Dermis microvascular lymphatic vessel endothelial cell (primary cell): ENCODE data around the gene CACNB2. TPM values are rescaled to one million over a fixed set of nuclear protein-coding genes. Genes with fewer than 3 reads are reported as not detected.
"Not testable (repeated sequence)": the region's sequence is repeated elsewhere in the genome, so short reads cannot be mapped to it uniquely, and the experiment has no call there.

Experiments
- DNase-seq, 2 donors: peaks; one replicate each; pipeline versions ENCODE4 v3.0.0 to v3.0.0-alpha.2; 2010; ENCODE audit warnings: low read depth in 2 of 2
- total RNA-seq: library from RNA; depleted of rRNA; stranded (reverse); fragments of >200 nt; gene quantifications from 2 replicates; pipeline ENCODE4 v1.2.1, GENCODE V29; 2014

The CACNB2 gene
- total RNA-seq, 1 donor from 2014 or later, result under 0.01 TPM

DNA sequence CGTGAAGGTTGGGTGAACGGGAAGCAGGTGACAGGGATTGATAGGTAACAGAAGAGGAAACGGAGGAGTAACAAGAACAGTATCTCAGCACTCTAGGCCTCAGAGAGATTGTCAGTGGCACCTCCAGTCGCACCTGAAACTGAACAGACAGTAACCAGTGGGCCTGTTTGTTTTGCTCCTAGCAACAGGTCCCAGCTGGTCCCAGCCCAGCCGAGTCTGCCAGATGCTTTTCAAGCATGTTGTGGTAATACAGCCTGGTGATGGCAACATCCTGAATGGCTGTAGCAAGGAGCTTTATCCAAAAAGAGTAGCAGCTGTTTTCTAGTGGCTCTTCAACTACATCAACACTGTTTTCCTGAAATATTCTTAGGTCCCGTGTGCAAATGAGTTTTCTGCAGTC, 4.7 kb downstream of the CACNB2 start:
- no peak for DNase-seq

DNA sequence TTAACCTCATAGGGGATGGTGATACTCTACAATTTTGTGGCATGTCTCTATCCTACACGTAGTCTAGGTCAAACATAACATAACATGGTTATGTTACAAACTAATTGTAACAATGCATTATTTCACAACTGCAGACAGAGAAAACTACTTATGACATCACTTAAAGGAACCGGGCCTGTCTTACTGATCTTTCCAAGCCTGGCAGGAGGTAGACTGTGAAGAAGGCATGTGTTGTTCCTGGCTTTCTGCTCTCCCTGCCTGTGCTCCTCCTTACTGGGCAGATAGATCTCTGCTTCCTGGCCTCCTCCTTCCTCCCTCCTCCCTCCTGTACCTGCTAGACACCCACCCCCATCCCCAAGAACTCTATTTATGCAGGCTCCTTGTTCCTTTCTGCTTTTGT, 5.4 kb downstream of the CACNB2 start:
- DNase-seq, result no peak

DNA sequence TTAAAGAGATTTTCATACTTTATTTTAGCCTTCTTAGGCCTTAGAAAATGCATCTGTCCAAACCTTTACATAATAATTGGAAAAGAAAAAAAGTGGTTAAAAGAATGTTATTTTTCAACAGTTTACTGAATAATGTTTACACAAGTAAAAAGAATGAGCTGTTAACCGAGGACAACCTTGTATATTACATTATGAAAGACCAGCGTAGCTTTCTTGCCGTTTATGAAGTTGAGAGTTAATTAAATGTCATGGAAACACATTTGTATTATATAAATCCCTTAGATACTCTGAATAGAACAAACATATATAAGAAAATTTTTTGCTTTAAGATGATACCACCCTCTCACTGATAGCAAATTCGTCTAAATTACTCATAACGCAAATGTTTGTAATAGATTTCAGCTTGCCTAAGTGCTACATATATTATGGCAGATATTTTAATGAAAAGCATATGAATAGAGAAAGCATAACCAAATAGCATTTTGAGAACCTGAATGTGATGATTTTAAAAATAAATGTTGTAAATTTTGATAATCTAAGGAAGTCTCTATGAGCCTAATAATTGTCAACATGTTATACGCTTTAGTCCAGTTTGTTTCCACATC, 9.1 kb downstream of the CACNB2 start:
- no peak for DNase-seq

- DNase-seq, result no peak
Observed at GRCh38 chr10:18151356-18151890, 11.2 kb downstream of the CACNB2 start.

- DNase-seq, result not testable (repeated sequence)
Observed at GRCh38 chr10:18153381-18153780, 13.2 kb downstream of the CACNB2 start.

DNA sequence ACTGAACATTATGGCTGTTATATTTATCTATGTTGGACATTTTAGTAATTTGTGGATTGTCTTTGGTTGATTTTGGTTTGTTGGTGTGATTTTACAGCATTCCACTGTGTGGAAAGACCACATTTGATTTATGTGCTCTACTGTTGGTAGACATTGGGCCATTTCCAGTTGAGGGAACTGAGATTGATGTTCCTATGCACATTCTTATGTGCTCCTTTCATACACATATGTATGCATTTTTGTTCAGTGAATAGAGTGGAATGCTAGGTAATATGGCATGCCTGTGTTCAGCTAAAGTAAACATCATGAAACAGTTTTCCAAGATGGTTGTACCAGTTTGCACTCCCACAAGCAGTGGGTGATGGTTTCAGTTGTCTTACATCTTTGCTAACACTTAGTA, 15.1 kb downstream of the CACNB2 start:
- no peak for DNase-seq

DNA sequence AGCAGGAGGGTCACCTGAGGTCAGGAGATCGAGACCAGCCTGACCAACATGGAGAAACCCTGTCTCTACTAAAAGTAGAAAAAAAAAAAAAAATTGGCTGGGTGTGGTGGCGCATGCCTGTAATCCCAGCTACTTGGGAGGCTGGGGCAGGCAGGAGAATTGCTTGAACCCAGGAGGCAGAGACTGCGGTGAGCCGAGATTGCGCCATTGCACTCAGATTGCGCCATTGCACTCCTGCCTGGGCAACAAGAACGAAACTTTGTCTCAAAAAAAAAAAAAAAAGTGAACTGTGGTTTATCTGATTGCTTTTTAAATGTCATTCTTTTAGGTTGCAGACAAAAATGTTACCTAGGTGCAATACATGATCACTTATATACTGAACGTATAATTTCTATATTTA, 16.6 kb downstream of the CACNB2 start:
- DNase-seq, result not testable (repeated sequence)

GRCh38 chr10:18157881-18158280, 17.7 kb downstream of the CACNB2 start:
- DNase-seq, result no peak

DNA sequence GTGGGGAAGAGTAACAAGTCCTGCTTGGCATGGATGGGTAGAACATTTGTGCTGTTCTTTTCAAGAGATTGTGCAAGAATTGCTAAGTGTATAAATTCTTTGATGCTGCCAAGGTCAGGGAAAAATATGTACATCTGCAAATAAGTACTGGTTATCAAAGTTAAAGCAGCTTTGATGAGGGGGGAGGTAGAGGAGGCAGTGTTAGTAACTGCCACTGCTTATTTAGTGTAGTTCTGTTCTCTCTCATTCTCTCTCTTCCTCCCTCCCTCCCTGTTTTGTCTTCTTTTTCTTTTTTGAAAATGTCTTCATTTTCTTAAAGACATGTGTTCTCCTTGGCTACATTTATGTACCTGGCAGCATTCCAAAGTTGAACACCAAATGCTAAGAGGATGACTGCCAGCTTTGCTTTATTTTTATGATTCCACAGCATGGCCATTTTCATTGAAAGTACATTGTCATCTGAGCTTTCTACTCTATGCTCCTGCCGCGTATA, 18.6 kb downstream of the CACNB2 start:
- no peak for DNase-seq

- no peak for DNase-seq
Observed at GRCh38 chr10:18159557-18159956, 19.3 kb downstream of the CACNB2 start.

DNA sequence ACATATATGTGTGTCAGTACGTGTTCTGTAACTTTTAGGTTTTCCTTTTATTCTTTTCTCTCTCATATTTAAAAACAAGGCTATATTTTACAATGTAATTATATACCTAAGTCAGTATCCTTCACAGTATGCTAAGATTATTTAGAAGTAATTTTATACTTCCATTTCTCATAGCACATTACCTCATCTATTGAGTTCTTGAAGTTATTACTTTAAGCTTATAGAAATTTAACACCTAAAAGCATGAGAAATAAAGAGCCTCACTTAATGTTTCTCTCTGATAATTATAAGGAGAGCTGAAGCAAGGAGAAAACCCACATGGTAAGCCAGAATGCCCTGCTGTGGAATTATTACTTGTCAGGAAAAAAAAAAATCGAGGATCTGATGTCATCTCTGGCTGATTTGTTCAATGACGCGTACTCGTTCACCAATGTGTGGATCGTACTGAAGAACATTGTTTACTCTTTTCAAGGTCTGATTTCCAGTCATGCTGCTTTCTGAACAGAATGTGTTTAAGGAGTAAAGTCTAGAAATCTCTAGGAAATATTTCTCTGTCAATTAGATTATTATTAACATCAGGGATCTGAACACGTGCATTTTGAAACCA, 21.9 kb downstream of the CACNB2 start:
- DNase-seq, result no peak

DNA sequence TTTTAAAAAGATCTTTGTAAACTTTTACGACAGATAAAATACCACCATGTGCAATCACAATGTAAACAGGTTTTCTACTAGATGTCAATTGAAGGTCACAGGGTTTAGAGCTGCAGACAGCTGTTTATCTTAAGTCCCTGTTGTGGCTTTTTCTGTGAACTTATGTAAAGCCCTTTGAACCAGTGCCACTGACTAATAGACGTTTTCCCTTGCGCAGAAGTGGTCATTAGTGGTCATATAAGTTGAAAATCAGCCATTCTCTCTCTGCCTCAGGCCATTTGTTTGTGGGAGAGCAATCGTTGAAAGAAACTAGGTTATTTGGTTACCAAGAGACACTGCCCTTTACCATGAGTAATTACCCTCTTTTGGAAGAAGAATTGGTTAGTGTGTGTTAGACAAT, 23.9 kb downstream of the CACNB2 start:
- no peak for DNase-seq

- peak in 1 of 2 donors; percentile 6 for DNase-seq
Observed at GRCh38 chr10:18164748-18165361, 24.6 kb downstream of the CACNB2 start.

DNA sequence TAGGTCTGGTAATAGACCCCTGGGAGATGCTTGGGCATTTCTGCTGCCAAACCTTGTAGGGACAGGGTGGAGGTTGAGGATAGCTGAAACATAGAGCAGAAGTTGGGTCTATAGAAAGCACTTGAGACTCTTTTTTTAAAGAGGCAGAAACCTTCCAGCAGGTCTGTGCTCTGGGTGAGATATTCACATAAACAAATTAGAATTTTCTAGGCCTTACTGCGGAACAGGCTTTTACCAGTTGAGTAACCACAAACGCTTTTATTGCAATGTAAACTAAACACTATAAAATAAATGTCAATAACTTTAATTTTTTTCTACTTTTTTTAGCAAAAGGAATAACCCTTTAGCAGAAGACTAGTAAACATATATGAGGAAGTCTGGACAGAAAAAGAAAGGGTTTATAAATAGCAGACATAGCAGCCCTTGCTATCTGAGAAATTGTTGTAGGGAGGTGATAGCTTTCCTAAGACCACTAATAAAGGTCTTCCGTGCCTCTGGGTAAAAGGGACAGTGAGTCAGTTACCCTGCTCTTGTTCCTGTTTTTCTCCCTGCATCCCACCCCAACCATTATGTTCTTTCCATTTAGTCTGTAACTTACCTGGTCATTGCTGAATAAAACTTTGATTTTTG, 38.7 kb downstream of the CACNB2 start:
- DNase-seq, result no peak

GRCh38 chr10:18179891-18180290, 39.7 kb downstream of the CACNB2 start:
- DNase-seq, result peak; percentile 4 to 14

GRCh38 chr10:18181382-18181781, 41.2 kb downstream of the CACNB2 start:
- DNase-seq, result not testable (repeated sequence)

DNA sequence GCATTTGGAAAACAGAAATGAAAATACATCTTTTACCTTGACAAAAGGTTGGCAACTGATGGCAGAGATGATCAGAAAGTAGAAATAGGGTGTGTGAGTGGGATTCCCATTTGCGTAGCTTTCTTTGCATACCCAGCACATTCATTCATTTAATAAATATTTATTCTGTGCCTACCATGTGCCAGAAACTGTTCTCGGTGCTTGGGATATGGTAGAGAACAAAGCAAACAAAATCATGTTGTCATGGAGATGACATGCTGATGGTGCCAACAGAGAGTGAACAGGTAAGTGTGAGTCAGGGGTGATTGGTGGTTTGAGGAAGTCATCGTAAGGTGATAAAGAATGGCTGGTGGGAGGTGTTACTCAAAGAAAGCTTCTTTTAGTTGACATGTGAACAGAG, 45.4 kb downstream of the CACNB2 start:
- DNase-seq, result no peak

DNA sequence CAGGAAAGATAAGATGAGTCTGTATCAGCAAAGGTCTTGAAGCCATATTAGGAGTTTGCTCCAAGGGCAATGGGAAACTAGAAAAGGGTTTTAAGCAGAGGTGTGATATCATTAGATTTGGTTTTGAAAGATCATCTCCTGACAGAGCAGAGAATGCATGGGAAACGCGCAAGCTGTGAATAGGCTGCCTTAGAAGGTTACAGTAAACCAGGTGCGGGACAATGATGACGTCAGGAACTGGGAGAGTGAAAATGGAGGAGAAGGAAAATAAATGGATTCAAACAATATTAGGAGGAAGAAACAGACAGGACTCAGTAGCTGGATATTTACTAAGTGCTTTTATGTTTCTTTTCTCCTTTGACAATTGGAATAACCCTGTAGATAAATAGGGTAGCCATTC, 50.6 kb downstream of the CACNB2 start:
- DNase-seq, result no peak

DNA sequence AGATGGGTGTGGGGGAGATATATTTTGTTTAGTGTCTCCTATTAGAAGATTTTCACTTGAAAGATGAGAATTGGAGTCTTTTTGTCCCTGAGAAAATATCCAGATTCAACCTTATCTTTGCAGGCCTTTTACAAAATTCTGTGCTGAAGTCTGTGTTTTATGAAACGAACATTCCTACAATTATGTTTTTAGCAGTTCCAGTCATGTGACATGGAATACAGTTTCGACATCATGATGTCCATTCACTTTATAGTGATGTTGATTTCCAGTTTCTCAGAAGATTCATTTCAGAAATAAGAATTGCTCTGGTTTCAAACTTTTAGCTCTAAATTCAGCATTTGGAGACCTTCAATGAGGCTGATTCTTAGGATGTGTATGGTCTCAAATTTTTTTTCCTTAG, 54.4 kb downstream of the CACNB2 start:
- no peak for DNase-seq

GRCh38 chr10:18195060-18195799, 55.0 kb downstream of the CACNB2 start:
- DNase-seq, result no peak

DNA sequence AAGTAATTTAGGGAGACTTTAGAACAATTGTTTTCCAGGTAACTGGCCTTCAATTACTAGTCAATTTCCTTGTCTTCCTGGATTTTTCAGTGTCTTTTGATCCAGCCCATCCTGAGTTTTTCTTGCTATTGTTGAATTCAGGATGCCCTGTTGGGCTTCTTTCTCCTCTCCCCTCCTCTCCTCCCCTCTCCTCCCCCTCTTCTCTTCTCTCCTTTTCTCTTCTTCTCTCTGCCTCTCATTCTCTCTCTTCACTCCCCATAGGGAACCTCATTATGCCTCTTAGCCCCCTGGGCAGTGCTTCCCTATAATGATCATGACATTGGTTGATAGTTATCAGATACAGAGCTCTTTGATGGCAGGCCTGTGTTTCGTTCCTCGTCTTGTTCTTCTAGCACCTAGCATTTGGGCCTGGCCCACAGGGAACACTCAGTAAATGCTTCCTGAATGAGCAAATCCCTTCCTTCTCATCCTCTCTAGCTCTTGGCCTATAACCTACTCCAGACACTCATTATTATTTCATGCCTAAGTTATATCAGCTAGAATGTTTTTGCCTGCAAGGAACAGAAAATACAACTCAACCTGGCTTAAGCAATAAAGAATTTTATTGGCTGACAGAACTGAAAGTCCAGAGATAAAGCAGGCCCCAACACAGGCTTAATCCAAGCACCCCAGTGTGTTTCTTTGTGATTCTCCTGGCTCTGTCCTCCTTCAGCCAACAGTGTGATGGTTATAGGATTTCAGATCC, 56.8 kb downstream of the CACNB2 start:
- no peak for DNase-seq
